CD4-positive, alpha-beta T cell treated with Interleukin-15 for 1 hour (primary cell): ENCODE measurements around the gene UBL3.

Source experiments
- DNase-seq: peaks from one replicate; pipeline ENCODE4 v3.0.0-alpha.2; 2020

The UBL3 gene

DNA sequence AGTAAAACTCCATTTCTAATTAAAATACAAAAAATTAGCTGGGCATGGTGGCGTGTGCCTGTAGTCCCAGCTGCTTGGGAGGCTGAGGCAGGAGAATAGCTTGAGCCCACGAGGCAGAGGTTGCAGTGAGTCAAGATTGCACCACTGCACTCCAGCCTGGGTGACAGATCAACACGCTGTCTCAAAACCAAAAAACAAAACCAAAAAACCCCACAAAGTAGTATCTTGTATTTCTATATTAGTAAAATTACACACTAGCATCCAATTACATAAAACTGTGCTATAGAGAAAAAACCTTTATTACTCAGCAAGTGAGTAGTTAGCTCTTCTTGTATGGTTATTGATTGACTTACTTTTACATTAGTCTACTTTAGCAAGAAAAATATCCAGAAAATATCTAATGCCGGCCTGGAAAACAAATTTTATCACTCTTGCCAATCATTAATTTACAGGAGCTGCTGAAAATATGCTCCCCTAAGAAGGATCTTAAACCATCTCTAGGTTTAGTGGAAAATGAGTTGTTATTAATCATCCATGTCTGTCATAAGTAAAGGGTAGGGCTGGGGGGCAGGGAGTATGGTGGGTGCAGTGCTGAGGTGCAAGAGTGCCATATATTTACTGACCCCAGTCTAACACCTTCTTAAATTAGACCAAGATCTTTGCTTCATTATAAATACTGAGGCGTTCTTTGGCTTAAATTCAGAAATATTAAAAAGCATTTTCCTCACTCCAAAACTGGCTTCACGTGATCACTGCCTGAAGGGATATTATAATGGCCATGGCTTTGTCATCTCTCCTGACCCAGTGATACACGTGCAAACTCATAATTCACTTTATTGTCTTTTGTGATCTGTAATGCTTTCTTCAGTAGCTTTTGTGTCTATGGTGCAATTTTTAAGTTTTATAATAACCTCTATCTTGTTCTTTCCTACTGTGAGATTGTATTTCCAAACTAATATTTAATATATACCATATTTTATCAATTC, 44.1 kb downstream of the UBL3 start:
- no peak for DNase-seq

DNA sequence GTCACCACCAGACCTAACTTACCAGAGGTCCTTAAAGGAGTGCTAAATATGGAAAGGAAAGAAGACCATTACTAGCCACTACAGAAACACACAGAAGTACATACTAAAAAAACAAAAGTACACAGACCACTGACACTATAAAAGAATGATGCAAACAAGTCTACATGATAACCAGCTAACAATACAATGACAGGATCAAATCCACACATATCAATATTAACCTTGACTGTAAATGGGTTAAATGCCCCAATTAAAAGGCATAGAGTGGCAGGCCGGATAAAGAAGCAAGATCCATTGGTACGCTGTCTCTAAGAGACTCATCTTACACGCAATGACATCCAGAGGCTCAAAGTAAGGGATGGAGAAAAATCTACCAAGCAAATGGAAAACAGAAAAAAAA, 47.2 kb downstream of the UBL3 start:
- no peak for DNase-seq

DNA sequence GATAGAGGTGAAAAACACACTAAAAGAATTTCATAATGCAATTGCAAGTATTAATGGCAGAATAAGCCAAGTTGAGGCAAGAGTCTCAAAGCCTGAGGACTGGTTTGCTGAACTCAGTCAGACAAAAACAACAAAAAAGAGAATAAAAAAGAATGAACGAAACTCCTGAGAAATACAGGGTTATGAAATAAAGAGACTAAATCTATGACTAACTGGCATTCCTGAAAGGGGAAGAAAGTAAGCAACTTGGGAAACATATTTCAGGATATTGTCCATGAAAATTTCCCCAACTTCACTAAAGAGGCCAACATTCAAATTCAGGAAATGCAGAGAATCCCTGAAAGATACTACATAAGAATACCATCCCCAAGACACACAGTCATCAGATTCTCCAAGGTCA, 47.8 kb downstream of the UBL3 start:
- no peak for DNase-seq

DNA sequence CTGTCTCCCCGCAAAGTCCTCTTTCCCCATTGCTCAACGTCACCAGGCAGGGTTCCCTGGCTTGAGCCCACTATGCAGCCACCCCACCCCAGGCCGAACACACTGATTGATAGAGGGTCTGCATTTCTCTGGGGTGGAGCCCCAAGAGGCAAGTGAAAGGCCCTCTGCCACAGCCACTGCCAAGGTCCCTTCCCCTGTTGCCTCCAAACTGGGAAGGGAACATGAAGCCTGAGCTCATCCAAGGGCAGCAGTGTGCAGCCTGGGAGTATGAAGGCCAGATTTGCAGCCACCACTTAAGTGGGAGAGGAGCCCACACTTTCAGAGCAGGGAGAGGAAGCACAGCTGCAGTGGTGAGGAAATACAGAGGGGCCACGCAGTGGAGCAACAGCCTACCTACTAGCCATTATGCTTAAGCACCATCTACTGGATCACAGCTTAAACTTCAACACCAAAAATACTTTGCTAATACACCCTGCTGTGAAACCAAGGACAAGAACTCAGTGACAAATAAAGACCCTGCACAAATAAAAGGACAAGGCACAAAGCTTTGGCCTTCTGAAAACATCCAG, 48.6 kb downstream of the UBL3 start:
- no peak for DNase-seq

DNA sequence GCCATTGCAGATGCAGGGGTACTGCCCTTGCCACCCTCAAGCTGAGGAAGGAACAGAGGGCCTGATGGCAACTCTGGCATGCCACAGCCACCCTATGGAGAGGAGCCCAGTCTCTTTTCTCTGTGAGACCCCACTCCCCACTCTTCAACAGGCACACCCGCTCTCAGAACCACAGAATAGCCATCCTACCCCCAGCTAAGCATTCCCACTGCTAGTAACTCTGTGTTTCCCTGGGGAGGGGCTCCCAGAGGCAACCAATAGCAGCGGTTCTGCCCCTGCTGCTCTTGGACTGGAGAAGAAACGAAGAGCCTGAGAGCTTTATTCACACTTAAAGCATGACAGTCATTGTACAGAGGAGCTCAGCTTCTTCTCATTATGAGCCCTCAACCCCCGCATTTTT, 49.3 kb downstream of the UBL3 start:
- DNase-seq = no peak

DNA sequence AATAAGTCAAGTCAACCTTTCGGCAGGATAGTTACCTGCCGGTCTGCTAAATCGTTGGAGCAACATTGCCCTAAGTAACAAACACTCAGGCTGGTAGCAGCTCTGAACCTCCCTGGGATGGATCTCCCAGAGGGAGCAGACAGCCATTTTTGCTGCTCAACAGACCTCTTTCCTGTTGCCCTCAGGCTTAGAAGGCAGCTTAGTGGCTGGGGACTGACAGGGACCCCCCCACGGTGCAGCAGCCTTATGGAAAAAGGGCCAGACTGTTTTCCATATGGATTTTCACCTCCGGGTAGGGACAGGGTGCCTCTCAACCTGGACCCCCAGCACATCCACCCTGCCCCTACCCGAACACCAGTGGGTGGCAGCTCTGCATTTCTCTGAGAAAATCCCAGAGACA, 49.7 kb downstream of the UBL3 start:
- DNase-seq = no peak

DNA sequence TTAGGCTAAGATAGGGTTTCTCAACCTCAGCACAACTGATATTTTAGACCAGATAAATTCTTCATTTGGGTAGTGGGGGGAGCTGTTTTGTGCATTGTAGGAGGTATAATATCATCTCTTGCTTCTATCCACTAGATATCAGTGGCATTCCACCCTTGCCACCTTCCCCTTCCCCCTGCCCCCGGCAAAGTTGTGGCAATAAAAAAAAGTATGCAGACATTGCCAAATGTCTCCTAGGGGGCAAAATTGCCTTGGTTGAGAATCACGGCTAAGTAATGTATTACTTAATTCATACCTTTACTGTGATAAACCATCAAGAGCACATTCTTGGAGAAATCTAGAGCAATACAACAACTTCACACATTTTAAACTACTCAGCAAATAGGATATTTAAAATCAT, 51.4 kb downstream of the UBL3 start:
- DNase-seq = no peak

DNA sequence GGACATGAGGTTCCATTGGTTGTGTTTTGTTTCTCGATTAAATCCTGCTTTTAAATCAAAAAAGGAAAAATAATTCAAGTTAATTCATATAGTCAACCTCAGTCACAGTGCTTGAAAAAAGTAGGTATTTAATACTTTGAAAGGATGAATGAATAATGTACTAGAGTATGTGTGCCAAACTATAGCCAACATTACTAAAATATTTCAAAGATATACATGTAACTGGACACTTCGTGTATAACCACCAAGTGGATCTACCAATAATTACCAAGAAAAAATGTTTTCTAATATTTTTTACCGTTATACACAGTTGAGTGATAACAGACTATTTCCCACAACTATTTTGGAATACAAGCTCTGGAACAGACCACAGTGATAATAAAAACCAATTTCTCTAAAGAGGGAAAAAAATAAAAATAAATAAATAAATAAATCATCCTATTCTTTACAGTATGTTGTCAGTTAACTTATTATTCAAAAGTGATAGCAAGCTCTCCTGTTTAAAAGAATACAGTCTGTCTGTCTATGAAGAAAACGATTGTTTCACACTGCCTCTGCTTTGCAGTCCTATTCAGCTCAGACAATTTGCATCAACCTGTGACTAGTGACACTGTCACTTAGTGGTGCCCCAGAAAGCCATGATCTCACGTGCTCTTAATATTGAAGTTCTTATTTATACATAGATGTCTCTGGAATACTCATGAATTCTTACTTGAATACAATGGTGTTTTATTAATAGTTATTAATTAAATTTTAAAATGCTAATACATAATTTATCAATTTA, 58.2 kb downstream of the UBL3 start:
- no peak for DNase-seq

DNA sequence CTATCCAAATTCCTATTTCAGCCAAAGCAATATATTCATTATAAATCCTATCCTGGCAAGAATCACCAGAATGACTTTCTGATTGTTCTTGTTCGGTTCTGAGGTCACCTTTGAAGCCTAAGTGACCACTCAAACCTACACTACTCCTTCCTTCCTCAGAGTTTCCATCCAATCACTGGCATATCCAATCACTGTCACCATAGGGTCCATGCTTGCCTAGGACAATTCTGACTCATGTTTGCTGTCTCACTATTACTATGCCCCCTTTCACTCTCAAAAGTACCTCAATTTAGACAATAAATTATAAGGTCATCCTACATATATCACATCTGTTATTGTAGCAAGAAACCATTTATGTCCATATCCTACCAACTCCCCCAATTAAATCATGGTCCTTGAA, 58.9 kb downstream of the UBL3 start:
- DNase-seq = no peak

DNA sequence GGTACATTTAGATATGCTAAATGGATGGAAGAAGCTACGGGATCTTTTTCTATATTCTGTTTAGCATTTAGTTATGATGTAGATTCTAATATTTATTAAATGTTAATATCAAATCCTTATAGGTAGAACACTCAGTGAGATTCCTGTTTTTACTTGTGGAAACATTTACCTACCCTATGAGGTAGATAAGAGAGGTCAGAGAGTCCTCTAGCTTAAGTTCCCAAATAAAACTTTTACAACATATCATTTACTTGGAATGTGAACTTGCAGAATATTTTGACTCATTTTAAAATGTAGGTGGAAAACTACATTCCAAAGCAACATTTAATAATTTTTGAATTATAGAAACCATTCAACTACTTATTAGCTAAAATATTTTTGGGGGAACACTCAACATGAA, 63.7 kb downstream of the UBL3 start:
- no peak for DNase-seq

DNA sequence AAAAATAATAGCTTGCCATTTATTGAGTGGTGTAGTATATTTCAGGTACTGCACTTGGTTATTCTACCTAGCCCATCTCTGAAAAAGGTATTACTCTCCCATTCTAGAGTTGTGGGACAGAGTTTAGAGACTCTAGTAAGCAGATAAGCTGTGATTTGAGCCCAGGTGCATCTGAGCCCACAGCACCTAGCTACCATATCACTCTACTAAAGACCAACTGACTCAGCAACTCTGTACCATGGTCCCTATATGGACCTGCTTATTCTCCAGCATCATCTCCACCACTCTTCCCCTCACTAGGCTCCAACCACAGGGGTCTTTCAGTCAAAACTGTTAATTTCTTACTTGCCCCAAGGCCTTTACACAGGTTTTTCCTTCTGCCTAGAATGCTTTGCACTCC, 64.4 kb downstream of the UBL3 start:
- DNase-seq = no peak

DNA sequence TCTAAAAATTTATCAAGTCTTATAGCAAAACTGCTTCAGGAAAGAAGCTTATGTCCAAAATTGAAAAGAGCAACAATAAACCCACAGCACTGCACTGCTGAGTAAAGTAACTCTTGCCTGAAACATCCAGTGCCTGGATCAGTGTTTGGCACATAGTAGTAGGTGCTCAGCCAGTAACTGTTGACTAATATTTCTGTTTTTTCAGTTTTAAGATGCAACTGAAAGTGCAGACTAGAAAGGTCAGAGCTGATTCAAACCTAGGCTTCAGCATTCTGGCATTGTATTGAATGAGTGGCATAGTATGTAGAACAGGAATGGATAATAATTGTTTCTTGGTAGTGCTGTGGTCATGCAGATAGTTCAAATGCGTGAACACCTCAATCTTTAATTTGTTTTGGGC, 67.6 kb downstream of the UBL3 start:
- DNase-seq = no peak

DNA sequence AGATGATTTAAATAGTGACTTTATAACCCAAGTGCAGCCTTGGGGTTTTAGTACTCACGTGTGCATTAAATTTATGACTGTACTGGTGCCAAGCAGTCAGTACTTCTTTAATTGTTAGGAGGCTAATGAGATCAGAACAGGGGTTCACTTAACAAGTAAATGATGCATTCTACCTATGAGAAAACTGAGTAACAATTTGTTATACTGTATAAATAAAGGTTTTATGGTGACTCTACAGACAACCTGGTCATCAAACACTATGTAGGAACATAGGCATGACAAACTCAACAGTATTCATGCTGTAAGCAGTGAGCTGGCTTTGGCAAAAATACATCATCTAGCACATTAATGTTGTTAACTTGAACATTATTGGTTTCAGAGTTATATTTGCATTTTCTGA, 75.6 kb downstream of the UBL3 start:
- DNase-seq = no peak

DNA sequence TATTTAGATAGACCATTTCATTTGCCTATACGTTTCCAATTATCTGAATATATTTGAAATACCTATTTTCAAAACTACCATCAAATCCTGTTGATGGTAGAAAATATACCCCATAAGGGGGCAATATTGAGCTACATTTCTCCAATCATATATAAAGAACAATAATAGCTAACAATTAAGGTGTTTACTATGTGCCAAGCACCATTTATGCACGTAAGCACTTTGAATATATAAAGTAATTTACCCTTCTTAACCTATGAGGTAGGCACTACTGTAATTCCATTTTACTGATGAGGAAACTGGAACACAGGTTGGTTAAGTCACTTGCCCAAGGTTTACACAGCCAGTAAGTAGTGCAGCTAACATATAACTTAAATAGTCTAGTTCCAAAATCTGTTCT, 79.2 kb downstream of the UBL3 start:
- DNase-seq = no peak

DNA sequence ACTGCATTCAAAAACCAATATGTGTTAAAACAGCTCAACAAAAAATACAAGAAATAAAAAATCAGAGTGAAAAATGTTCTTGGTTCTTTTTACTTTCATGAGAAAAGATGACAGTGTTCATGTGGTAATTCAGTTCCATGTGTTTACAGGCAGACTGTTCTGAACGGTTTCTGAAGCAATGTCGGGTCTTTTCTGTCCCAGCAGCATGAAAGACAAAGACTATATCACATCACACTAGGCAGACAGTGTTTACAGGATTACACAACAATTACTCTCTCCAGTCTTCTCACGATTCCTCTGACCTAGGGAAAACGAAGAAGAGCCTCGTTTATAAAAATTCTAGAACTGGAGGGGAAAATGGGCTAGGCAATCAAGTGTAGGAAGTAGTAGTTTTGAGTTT, 83.4 kb downstream of the UBL3 start:
- DNase-seq = no peak

DNA sequence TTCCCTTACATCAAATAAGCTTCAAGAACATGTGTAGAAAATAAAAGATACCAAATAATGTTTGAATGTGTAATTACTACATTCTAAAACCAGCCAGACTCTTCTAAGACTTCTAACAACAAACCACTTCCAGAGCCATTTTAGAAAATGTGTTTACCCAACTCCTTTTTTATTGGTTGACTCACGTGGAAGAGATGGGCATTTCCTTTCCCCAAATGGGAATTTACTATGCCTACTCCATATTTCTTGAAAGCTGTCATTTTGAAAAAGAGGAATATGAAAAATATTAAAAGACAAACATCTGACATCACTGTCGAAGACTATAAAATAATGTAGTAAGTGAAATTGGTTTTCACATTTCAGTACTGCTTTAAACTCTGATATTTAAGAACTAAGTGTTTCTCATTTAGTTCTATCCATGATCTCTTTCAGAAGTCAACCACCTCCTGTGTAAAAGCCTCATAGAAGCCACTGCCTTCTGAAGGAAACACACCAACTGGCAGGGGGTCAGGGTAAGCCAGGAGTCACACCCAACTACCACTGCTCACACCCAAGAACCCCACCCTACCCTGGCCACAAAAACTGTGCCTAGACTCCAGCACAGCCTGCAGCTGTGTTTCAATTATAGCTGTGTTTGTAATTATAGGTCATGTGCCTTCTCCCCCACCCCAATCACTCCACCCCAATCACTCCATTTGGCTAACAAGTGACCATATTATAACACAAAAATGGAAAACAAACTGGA, 86.8 kb downstream of the UBL3 start:
- no peak for DNase-seq

DNA sequence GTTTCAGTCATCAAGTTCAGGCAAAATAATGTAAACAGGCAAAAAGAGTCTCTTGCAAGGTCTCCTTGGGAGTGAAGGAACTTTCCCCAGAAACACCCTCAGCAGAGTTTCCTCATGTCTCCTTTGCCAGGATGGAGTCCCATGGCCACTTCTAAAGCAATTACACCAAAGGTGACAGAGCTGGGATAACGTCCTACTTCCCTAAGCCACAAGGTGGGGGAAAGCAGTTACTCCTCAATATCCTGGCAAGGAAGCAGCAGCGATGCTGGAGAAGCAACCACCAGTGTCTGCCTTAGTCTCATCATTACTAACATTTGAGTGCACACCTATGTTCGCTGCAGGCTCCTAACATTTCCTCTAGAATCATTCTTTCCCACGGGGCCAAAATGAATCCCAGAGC, 88.6 kb downstream of the UBL3 start:
- no peak for DNase-seq

DNA sequence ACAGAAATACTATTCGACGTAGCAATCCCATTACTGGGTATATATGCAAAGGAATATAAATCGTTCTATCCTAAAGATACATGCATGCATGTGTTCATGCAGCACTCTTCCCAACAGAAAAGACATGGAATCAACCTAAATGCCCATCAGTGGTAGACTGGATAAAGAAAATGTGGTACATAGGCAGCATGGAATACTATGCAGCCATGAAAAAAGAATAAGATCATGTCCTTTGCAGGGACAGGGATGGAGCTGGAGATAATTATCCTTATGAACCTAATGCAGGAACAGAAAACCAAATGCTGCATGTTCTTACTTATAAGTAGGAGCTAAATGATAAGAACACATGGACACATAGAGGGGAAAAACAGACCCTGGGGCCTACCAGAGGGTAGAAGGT, 89.3 kb downstream of the UBL3 start:
- no peak for DNase-seq

DNA sequence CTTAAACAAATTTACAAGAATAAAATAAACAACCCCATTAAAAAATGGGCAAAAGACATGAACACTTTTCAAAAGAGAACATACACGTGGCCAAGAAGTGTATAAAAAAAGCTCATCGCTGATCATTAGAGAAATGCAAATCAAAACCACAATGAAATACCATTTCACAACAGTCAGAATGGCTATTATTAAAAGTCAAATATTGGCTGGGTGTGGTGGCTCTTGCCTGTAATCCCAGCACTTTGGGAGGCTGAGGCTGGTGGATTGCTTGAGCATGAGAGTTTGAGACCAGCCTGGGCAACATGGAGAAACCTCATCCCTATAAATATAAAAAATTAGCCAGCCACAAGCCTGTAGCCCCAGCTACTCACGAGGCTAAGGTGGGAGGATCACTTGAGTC, 89.9 kb downstream of the UBL3 start:
- no peak for DNase-seq

DNA sequence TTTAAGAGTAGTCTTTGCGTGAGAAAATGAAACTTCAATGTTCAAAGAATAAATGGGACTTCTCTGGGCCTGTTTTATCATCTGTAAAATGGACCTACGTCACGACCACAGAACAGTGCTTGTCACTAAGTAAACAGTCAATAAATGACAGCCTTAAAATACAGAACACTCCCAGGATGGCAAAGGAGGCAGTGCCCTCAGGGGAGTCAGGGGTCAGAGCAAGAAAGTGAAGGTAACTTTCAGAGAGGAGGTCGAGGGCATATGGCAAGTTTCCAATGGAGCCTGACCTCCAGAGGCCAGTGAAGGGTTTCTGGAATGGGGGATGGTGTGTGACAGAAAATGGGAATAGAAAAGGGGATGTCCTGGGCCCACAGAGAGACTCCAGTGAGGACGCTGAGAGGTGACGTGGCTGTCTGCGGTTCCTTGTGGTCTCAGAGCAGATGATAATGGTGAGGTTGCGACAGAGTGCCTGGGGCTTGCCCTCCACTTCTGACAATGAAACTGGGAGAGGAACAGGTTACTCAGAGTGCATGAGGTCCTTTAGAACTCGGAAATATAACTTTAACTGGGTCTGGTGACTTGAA, 91.8 kb downstream of the UBL3 start:
- peak; percentile 76 for DNase-seq

DNA sequence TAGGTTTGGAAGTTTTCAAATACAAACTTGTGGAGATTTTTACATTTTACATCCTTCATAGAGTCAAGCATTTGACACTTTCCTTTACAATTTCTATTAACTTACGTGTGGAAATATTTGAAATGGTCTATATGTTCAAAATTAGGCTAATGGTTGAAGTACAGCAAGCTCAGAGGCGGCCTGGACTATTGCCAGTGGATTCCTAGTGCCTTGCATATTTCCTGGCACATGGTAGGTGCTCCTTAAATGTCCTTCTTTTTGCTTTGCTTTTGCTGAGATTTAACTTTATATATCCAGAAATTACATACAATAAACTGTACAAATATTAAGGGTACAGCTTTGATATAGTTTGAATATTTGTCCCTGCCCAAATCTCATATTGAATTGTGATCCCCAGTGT, 93.9 kb downstream of the UBL3 start:
- DNase-seq = no peak

DNA sequence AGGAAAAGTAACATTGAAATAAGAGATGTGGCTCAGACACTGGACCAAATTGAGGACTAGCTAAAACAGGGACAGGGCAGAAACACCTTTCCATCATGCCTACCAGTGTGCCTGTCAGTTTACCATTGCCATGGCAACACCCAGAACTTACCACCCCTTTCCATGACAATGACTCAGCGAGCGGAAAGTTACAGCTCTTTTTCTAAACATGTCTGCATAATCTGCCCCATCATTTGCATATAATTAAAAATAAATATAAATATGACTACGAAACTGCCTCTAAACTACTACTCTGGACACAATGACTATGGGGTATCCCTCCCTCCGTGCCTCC, 96.0 kb downstream of the UBL3 start:
- DNase-seq = no peak
